Smooth muscle cell (in vitro differentiated cells): ENCODE results near the gene TIMM23. TPM values are rescaled to one million over a fixed set of nuclear protein-coding genes. Genes with fewer than 3 reads are reported as not detected.

ENCODE experiments used
- DNase-seq: peaks from one replicate; lab custom pipeline; 2025; ENCODE audit not compliant: unreplicated experiment; lab: John Stamatoyannopoulos, UW
- H2AFZ ChIP-seq: fragments of 200-600 bp; sonication (generic); 2 replicates; pipeline ENCODE4 v1.6.0; 2016; ENCODE audit warnings: antibody characterized with exemption, low read depth, mild to moderate bottlenecking
- H3F3A ChIP-seq: fragments of 200-600 bp; sonication (generic); 2 replicates; pipeline ENCODE4 v1.6.0; 2017; ENCODE audit warnings: antibody characterized with exemption, low read depth
- H3K27ac ChIP-seq: fragments of 200-600 bp; sonication (generic); 2 replicates; pipeline ENCODE4 v1.5.1; 2016; ENCODE audit warnings: low read depth, mild to moderate bottlenecking
- H3K27me3 ChIP-seq: fragments of 200-600 bp; sonication (generic); 2 replicates; pipeline ENCODE4 v1.6.1; 2016; ENCODE audit warnings: low read depth, mild to moderate bottlenecking
- H3K36me3 ChIP-seq: fragments of 200-600 bp; sonication (generic); 2 replicates; pipeline ENCODE4 v1.5.1; 2016; ENCODE audit warnings: low read depth
- H3K4me1 ChIP-seq: fragments of 200-600 bp; sonication (generic); 2 replicates; pipeline ENCODE4 v1.5.1; 2016; ENCODE audit warnings: low read depth
- H3K4me2 ChIP-seq: fragments of 200-600 bp; sonication (generic); 2 replicates; pipeline ENCODE4 v1.6.0; 2016; ENCODE audit warnings: mild to moderate bottlenecking
- H3K4me3 ChIP-seq: fragments of 200-600 bp; sonication (generic); 2 replicates; pipeline ENCODE4 v1.5.1; 2016; ENCODE audit warnings: mild to moderate bottlenecking
- H3K79me2 ChIP-seq: fragments of 200-600 bp; sonication (generic); 2 replicates; pipeline ENCODE4 v1.6.0; 2016; ENCODE audit warnings: low read depth, mild to moderate bottlenecking
- H3K9ac ChIP-seq: fragments of 200-600 bp; sonication (generic); 2 replicates; pipeline ENCODE4 v1.6.0; 2016; ENCODE audit warnings: low read depth
- H3K9me3 ChIP-seq: fragments of 200-600 bp; sonication (generic); replicated peaks from 2 replicates; pipeline ENCODE4 v1.5.1; 2016; ENCODE audit warnings: low read depth
- H4K20me1 ChIP-seq: fragments of 200-600 bp; sonication (generic); 2 replicates; pipeline ENCODE4 v1.6.0; 2016; ENCODE audit warnings: low read depth
- WGBS: methylation state at CpG from one replicate; pipeline ENCODE4 v1.1.7; 2016; ENCODE audit warnings: low lambda C conversion rate; 5-methylcytosine and 5-hydroxymethylcytosine counted together
- polyA plus RNA-seq: library from polyadenylated mRNA; unstranded; fragments of >200 nt; fragmentation: Nextera tagmentation; extraction: Ambion mirVana; gene quantifications from 2 replicates; pipeline ENCODE4 v1.2.1, GENCODE V29; 2016
- total RNA-seq: library from RNA; depleted of rRNA; stranded (reverse); fragments of >200 nt; gene quantifications from 2 replicates; pipeline ENCODE4 v1.2.3, GENCODE V29; 2014
- TF ChIP-seq, protein P1 (sequence below): fragments of 200-600 bp; sonication (generic); IDR thresholded peaks from 2 replicates; pipeline ENCODE4 v1.5.1; 2017; ENCODE audit warnings: borderline replicate concordance, mild to moderate bottlenecking, antibody characterized with exemption; ENCODE audit not compliant: insufficient read depth, poor library complexity, severe bottlenecking

TIMM23 gene
- total and polyA plus RNA-seq, 2 experiments from 2014 or later, result 89.4 to 105 TPM

DNA sequence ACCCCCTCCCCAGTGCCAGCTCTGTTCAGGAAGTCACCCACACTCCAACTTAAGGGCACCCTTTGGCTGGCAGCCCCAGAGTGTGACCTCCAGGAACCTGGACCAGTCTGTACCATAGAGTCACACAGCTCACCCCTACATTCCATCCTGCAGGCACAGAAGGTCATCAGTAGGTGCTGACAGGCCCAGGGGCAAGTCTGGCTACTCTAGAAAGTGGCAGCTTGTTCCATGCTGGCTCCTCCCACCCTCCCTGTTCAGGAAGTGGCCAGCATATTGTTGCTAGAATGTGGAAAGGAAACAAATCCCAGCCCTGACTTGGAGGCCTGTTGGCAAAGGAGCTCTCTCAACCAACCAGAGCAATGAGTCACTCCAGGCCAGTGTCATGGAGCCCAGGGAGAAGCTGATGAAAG, 61.3 kb downstream of the TIMM23 start:
- Histone ChIP-seq H3K27ac (no peak overlapping the region), H3K36me3 (no peaks in the 10 kb centered on the region), H2AFZ (peak overlapping the region; percentile 86), H3K9me3 (no peaks in the 10 kb centered on the region), H3K4me1 (peaks cover 13% of the 10 kb centered on the region), H3K4me3 (no peak overlapping the region), H3K4me2 (no peak overlapping the region), H3K27me3 (no peaks in the 10 kb centered on the region), H3K9ac (no peak overlapping the region), H4K20me1 (peaks cover 12% of the 10 kb centered on the region), H3K79me2 (peaks cover 16% of the 10 kb centered on the region), H3F3A (no peaks in the 10 kb centered on the region)
- no peak for DNase-seq
- TF ChIP-seq, protein P1, sequence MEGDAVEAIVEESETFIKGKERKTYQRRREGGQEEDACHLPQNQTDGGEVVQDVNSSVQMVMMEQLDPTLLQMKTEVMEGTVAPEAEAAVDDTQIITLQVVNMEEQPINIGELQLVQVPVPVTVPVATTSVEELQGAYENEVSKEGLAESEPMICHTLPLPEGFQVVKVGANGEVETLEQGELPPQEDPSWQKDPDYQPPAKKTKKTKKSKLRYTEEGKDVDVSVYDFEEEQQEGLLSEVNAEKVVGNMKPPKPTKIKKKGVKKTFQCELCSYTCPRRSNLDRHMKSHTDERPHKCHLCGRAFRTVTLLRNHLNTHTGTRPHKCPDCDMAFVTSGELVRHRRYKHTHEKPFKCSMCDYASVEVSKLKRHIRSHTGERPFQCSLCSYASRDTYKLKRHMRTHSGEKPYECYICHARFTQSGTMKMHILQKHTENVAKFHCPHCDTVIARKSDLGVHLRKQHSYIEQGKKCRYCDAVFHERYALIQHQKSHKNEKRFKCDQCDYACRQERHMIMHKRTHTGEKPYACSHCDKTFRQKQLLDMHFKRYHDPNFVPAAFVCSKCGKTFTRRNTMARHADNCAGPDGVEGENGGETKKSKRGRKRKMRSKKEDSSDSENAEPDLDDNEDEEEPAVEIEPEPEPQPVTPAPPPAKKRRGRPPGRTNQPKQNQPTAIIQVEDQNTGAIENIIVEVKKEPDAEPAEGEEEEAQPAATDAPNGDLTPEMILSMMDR, result no peak

GRCh38 chr10:46035923-46036849, 63.9 kb downstream of the TIMM23 start:
- Histone ChIP-seq H3K27ac (no peak overlapping the region), H3K27me3 (no peaks in the 10 kb centered on the region), H4K20me1 (no peaks in the 10 kb centered on the region), H3K36me3 (no peaks in the 10 kb centered on the region), H3K9me3 (no peaks in the 10 kb centered on the region), H3K79me2 (no peaks in the 10 kb centered on the region), H3K9ac (no peak overlapping the region), H2AFZ (no peak overlapping the region), H3K4me3 (no peak overlapping the region), H3F3A (no peaks in the 10 kb centered on the region), H3K4me2 (no peak overlapping the region), H3K4me1 (no peaks in the 10 kb centered on the region)
- DNase-seq, result no peak
- 83% methylated on average over 8 of the region's 8 CpGs for WGBS
- TF ChIP-seq, protein P1, result no peak

GRCh38 chr10:46037107-46037825, 65.0 kb downstream of the TIMM23 start:
- Histone ChIP-seq H3K36me3 (no peaks in the 10 kb centered on the region), H3K79me2 (no peaks in the 10 kb centered on the region), H2AFZ (no peak overlapping the region), H4K20me1 (no peaks in the 10 kb centered on the region), H3K9me3 (no peaks in the 10 kb centered on the region), H3K27me3 (no peaks in the 10 kb centered on the region), H3K4me1 (no peaks in the 10 kb centered on the region), H3K27ac (no peak overlapping the region), H3K4me2 (no peak overlapping the region), H3F3A (no peaks in the 10 kb centered on the region), H3K9ac (no peak overlapping the region), H3K4me3 (no peak overlapping the region)
- 92% methylated on average over 8 of the region's 8 CpGs for WGBS
- no peak for DNase-seq
- TF ChIP-seq, protein P1, result no peak
